Measurements from ENCODE around the gene MED13L.
A peak's percentile ranks its signal among the peaks of the same experiment; 100 is the strongest.

GRCh38 chr12:115946867-115947695, 330.4 kb downstream of the MED13L start:
- TF ChIP-seq MAFK (IDR thresholded peaks at IDR 0.05; ENCODE audit: low read depth, low read length) (no peak), CHD1 (IDR thresholded peaks at IDR 0.05; ENCODE audit: low read depth, low read length) (no peak), SMC3 (IDR thresholded peaks at IDR 0.05; ENCODE audit: low read depth, low read length) (peak; percentile 30; the same call in 1 of the 2 replicates), CTCF (conservative IDR thresholded peaks at IDR 0.05; ENCODE audit: low read depth, low read length) (peak; percentile 58), RAD21 (IDR thresholded peaks at IDR 0.05; ENCODE audit: low read length) (peak; percentile 45), RCOR1 (IDR thresholded peaks at IDR 0.05; ENCODE audit: insufficient replicate concordance, low read length) (no peak), ELK1 (IDR thresholded peaks at IDR 0.05; ENCODE audit: borderline replicate concordance, low read depth, low read length) (no peak)
